Left lung (tissue), 10 donors: Measurements from ENCODE around the gene CRAMP1. TPM values are rescaled to one million over a fixed set of nuclear protein-coding genes. Genes with fewer than 3 reads are reported as not detected.

Source experiments
- ATAC-seq: fragments of 200-7000 bp; cut with Tn5 transposase; one replicate; pipeline ENCODE4 v1.9.1; 2020; ENCODE audit warnings: moderate library complexity
- DNase-seq, 4 donors: peaks; one replicate each; pipeline ENCODE4 v3.0.0-alpha.2; 2013 to 2020
- H3K27ac ChIP-seq, 2 donors: fragments of 200-600 bp; sonication (generic) in 1 of 2; one replicate each; pipeline versions ENCODE4 v1.5.0 to v1.8.0; 2020 to 2021
- H3K27me3 ChIP-seq, 2 donors: fragments of 200-600 bp; sonication (generic) in 1 of 2; one replicate each; pipeline versions ENCODE4 v1.5.0 to v1.8.0; 2020 to 2021
- H3K36me3 ChIP-seq, 2 donors: fragments of 200-600 bp; sonication (generic) in 1 of 2; one replicate each; pipeline versions ENCODE4 v1.5.0 to v1.8.0; 2020 to 2021
- H3K4me1 ChIP-seq, 2 donors: fragments of 200-600 bp; one replicate each; pipeline ENCODE4 v1.8.0; 2021
- H3K4me3 ChIP-seq, 2 donors: fragments of 200-600 bp; sonication (generic) in 1 of 2; one replicate each; pipeline versions ENCODE4 v1.5.0 to v1.8.0; 2020 to 2021; ENCODE audit warnings: mild to moderate bottlenecking in 1 of 2
- H3K9me3 ChIP-seq, 2 donors: fragments of 200-600 bp; sonication (generic) in 1 of 2; one replicate each; pipeline versions ENCODE4 v1.5.0 to v1.8.0; 2020 to 2021
- CTCF ChIP-seq, 2 donors: fragments of 200-600 bp; sonication (generic) in 1 of 2; IDR thresholded peaks; one replicate each; pipeline versions ENCODE4 v1.5.0 to v1.8.0; 2021; ENCODE audit warnings: antibody characterized with exemption in 2 of 2
- intact Hi-C, 2 donors: fragments of 100-400 bp; cut with DNase I; formaldehyde crosslinking; loops; one replicate each; pipeline versions ENCODE4 v1.11.2 to v1.14.2; 2022
- polyA plus RNA-seq, 6 donors: library from polyadenylated mRNA; unstranded; fragments of 120-200 nt; gene quantifications; one replicate each; pipeline ENCODE4 v1.2.1, GENCODE V29; 2013; ENCODE audit not compliant: insufficient read length in 6 of 6
- total RNA-seq, 2 donors: library from RNA; stranded (reverse); fragmentation: NEBNext Ultra II Directional; extraction: Animal tissue kit (Norgen Biotek cat#: 25700); gene quantifications; one replicate each; pipeline ENCODE4 v1.2.1, GENCODE V29; 2021
- donor health status: DM: no; HTN: yes; CAD: no.
- donor health status: DM: no; HTN: no; CAD: no.

CRAMP1 gene
- total and polyA plus RNA-seq, 8 donors = 17.3 to 33.0 (median 26.4) TPM

- no peak for TF ChIP-seq CTCF (IDR thresholded peaks at IDR 0.05)
- H3K9me3 ChIP-seq = no peaks in the 10 kb centered on the region
- intact Hi-C loops = no loop called here
- DNase-seq (no peak), ATAC-seq (no peak)
- no peaks in the 10 kb centered on the region for H3K27me3 ChIP-seq
- no peak overlapping the region for H3K4me3 ChIP-seq
- no peak overlapping the region for H3K27ac ChIP-seq
- no peaks in the 10 kb centered on the region for H3K4me1 ChIP-seq
- peaks cover 0 to 96% of the 10 kb centered on the region in 2 donors for H3K36me3 ChIP-seq
These were observed 19.1 kb downstream of the CRAMP1 start for GRCh38 chr16:1631230-1631629.

- DNase-seq (peak in 1 of 4 donors; percentile 45), ATAC-seq (no peak)
- TF ChIP-seq CTCF (IDR thresholded peaks at IDR 0.05) = no peak
- intact Hi-C loops = no loop called here
- H3K27me3 ChIP-seq = no peaks in the 10 kb centered on the region
- no peak overlapping the region for H3K27ac ChIP-seq
- no peak overlapping the region for H3K4me3 ChIP-seq
- H3K36me3 ChIP-seq = peaks cover 0 to 96% of the 10 kb centered on the region in 2 donors
- H3K9me3 ChIP-seq = no peaks in the 10 kb centered on the region
- no peaks in the 10 kb centered on the region for H3K4me1 ChIP-seq
These were observed 19.9 kb downstream of the CRAMP1 start for GRCh38 chr16:1631931-1632637.

GRCh38 chr16:1632638-1632970 lies 20.4 kb downstream of the CRAMP1 start:
- Histone ChIP-seq H3K27me3 (no peaks in the 10 kb centered on the region), H3K4me3 (no peak overlapping the region), H3K27ac (no peak overlapping the region), H3K9me3 (no peaks in the 10 kb centered on the region), H3K36me3 (peaks cover 0 to 96% of the 10 kb centered on the region in 2 donors), H3K4me1 (no peaks in the 10 kb centered on the region)
- ATAC-seq = no peak
- DNase-seq = peak in 1 of 4 donors; percentile 48
- TF ChIP-seq CTCF (IDR thresholded peaks at IDR 0.05) = no peak
- intact Hi-C loops = no loop called here

- Histone ChIP-seq H3K4me1 (no peaks in the 10 kb centered on the region), H3K4me3 (no peak overlapping the region), H3K27me3 (no peaks in the 10 kb centered on the region), H3K36me3 (peaks cover 0 to 96% of the 10 kb centered on the region in 2 donors), H3K27ac (no peak overlapping the region), H3K9me3 (no peaks in the 10 kb centered on the region)
- intact Hi-C loops = no loop called here
- DNase-seq (no peak), ATAC-seq (no peak)
- TF ChIP-seq CTCF (IDR thresholded peaks at IDR 0.05) = no peak
These were observed 21.1 kb downstream of the CRAMP1 start for GRCh38 chr16:1633310-1633709.

- Histone ChIP-seq H3K27me3 (no peaks in the 10 kb centered on the region), H3K4me3 (no peak overlapping the region), H3K36me3 (peaks cover 0 to 96% of the 10 kb centered on the region in 2 donors), H3K4me1 (no peaks in the 10 kb centered on the region), H3K27ac (no peak overlapping the region), H3K9me3 (no peaks in the 10 kb centered on the region)
- ATAC-seq (no peak), DNase-seq (no peak)
- intact Hi-C loops = no loop called here
- no peak for TF ChIP-seq CTCF (IDR thresholded peaks at IDR 0.05)
These were observed 22.4 kb downstream of the CRAMP1 start for GRCh38 chr16:1634541-1634940.
